RWPE1 (cell line): ENCODE data around the gene AKAP8.
"Not testable (repeated sequence)": the region's sequence is repeated elsewhere in the genome, so short reads cannot be mapped to it uniquely, and the experiment has no call there.

ENCODE experiments used
- CTCF ChIA-PET: fragments of 350-600 bp; sonication (Branson Sonifier 250); formaldehyde crosslinking; extraction: SDS; loops from one replicate; lab custom pipeline; 2021; lab: Yijun Ruan, JAX
- POLR2A ChIA-PET: fragments of 400-600 bp; formaldehyde crosslinking; extraction: SDS; loops from one replicate; lab custom pipeline; 2020; ENCODE audit warnings: antibody characterized with exemption; ENCODE audit not compliant: low non-redundant PET; lab: Yijun Ruan, JAX
- DNase-seq: peaks from one replicate; pipeline ENCODE4 v3.0.0; 2012; ENCODE audit warnings: low spot score
- H3K27ac ChIP-seq: fragments of 450-650 bp; 2 replicates; pipeline ENCODE4 v1.5.1; 2017
- TF ChIP-seq, protein P1 (sequence below): fragments of 450-650 bp; conservative IDR thresholded peaks from 2 replicates; pipeline ENCODE4 v1.5.1; 2017; ENCODE audit warnings: low read depth, mild to moderate bottlenecking

The AKAP8 gene

GRCh38 chr19:15419413-15420025 is 39.9 kb upstream of the AKAP8 start:
- TF ChIP-seq, protein P1, sequence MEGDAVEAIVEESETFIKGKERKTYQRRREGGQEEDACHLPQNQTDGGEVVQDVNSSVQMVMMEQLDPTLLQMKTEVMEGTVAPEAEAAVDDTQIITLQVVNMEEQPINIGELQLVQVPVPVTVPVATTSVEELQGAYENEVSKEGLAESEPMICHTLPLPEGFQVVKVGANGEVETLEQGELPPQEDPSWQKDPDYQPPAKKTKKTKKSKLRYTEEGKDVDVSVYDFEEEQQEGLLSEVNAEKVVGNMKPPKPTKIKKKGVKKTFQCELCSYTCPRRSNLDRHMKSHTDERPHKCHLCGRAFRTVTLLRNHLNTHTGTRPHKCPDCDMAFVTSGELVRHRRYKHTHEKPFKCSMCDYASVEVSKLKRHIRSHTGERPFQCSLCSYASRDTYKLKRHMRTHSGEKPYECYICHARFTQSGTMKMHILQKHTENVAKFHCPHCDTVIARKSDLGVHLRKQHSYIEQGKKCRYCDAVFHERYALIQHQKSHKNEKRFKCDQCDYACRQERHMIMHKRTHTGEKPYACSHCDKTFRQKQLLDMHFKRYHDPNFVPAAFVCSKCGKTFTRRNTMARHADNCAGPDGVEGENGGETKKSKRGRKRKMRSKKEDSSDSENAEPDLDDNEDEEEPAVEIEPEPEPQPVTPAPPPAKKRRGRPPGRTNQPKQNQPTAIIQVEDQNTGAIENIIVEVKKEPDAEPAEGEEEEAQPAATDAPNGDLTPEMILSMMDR, result no peak
- peak overlapping the region; percentile 78 for H3K27ac ChIP-seq
- POLR2A ChIA-PET, result interaction anchor here (0.6 to 1.5 kb wide), 5 partner anchors 12 to 261 kb away, joined by 3 to 5 read pairs (median 4); partner anchors contain the start of gene AKAP8
- no peak for DNase-seq
- CTCF ChIA-PET, result interaction anchor here (0.6 to 1.7 kb wide), 16 partner anchors 11 to 944 kb away, joined by 3 to 7 read pairs (median 3); no protein-coding TSS in a partner anchor

DNA sequence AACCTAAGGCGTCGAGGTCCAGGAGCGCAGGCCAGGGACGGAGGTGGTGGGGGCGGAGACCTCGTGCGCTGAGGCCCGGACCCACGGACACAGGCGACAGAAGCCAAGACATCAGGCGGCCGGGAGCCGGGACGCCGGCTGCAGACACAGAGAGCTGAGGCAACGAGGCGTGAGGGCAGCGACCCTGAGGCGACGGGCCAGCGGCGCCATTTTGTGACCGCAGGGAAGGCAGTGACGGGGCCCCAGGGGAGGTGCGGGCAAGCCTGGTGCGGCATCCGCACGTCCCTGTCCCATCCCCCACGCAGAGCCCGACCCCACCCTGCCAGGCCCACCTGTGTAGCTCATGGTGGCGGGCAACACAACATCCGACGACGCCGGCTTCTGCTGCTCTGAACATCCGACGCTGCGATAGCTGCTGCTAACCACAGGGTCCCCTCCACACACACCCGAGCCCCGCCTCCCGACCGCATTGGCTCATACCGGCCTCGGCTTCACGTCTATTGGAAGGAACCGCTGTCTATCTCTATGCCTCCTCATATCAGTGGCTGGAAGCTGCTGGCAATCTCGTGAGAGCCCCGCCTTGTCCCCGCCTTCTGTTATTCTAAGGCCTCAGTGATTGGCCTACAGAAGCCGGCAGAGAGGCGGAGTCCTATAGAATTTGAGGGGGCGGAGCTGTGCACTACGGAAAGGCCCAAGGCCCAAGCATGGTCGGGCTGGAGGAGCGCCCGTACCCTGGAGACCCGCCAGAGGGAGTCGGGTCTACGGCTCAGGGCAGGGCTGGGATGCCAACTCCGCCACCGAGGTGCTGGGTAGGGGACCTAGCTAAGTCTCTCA is 39.2 kb upstream of the AKAP8 start, which contains the start of gene AKAP8L:
Gene AKAP8L, minus strand, starts transcription at position 410 of the 834 bp plus-strand sequence. Its CDS starts 65 bp downstream, at position 345.
- peak; percentile 100 for DNase-seq
- TF ChIP-seq, protein P1, result no peak; the same call in 1 of the 2 replicates
- CTCF ChIA-PET, result interaction anchor here (0.6 to 1.7 kb wide), 13 partner anchors 10 to 326 kb away, joined by 3 to 7 read pairs (median 4); no protein-coding TSS in a partner anchor
- peak within 1 kb of the TSS; percentile 78 for H3K27ac ChIP-seq
- POLR2A ChIA-PET, result interaction anchor here (0.6 to 1.5 kb wide), 5 partner anchors 11 to 260 kb away, joined by 3 to 5 read pairs (median 4); partner anchors contain the start of gene AKAP8

- DNase-seq, result peak; percentile 43
- CTCF ChIA-PET, result interaction anchor here (0.6 to 1.7 kb wide), 2 partner anchors 138 to 326 kb away, joined by 3 to 5 read pairs; no protein-coding TSS in a partner anchor
- POLR2A ChIA-PET, result interaction anchor here (0.6 to 1.5 kb wide), 4 partner anchors 10 to 38 kb away, joined by 3 to 5 read pairs (median 4); partner anchors contain the start of gene AKAP8
- TF ChIP-seq, protein P1, result no peak
- peak overlapping the region; percentile 78 for H3K27ac ChIP-seq
Measured at GRCh38 chr19:15418231-15418578, 38.6 kb upstream of the AKAP8 start.

DNA sequence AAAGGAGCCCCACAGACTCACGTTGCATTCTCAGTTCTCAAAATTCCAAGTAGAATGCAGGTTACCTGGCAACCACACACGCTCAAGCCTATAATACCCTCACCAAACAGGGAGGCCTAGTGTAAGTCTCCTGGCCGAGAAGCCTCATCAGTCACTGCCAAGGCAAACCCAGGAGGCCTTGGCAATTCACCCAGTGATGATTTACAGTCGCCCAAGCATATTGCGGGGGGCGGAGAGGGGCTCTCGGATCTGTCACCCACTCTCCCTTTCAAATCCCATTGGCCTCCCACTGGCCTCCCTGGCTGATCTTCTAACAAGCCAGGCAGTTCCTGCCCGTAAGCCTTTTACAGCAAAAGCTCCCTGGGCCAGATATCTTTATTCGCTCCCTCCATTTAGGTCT is 38.1 kb upstream of the AKAP8 start:
- peak overlapping the region; percentile 78 for H3K27ac ChIP-seq
- POLR2A ChIA-PET, result no interaction called here
- DNase-seq, result peak; percentile 19
- CTCF ChIA-PET, result no interaction called here
- TF ChIP-seq, protein P1, result no peak

GRCh38 chr19:15412832-15413231 is 33.2 kb upstream of the AKAP8 start:
- CTCF ChIA-PET, result no interaction called here
- no peak for DNase-seq
- TF ChIP-seq, protein P1, result no peak
- no peak overlapping the region for H3K27ac ChIP-seq
- POLR2A ChIA-PET, result no interaction called here

GRCh38 chr19:15411351-15411750 is 31.8 kb upstream of the AKAP8 start:
- CTCF ChIA-PET, result interaction anchor here (0.6 kb wide), 1 partner anchor 290 kb away, joined by 3 read pairs; no protein-coding TSS in a partner anchor
- POLR2A ChIA-PET, result not testable (repeated sequence)
- H3K27ac ChIP-seq, result peak overlapping the region; percentile 21

More at GRCh38 chr19:15411351-15411750, 31.8 kb upstream of the AKAP8 start:
- DNase-seq, result not testable (repeated sequence)
